Liver (tissue), 9 donors: ENCODE results near the gene MDN1. TPM values are rescaled to one million over a fixed set of nuclear protein-coding genes. Genes with fewer than 3 reads are reported as not detected.

Experiments used
- DNase-seq: peaks from one replicate; pipeline ENCODE4 v3.0.0-alpha.2; 2017; ENCODE audit warnings: low spot score
- H3K27ac ChIP-seq, 2 donors: one replicate each; pipeline ENCODE4 v1.7.0; 2013; ENCODE audit warnings: inconsistent platforms in 2 of 2, low read length in 2 of 2, control low read depth in 1 of 2, low read depth in 1 of 2, mild to moderate bottlenecking in 1 of 2
- H3K27me3 ChIP-seq, 4 donors: one replicate each; pipeline versions ENCODE4 v1.6.1 to v1.7.0; 2013; ENCODE audit warnings: low read length in 3 of 4, inconsistent platforms in 1 of 4, mild to moderate bottlenecking in 1 of 4, moderate library complexity in 1 of 4; ENCODE audit not compliant: control insufficient read depth in 4 of 4, insufficient read depth in 4 of 4
- H3K36me3 ChIP-seq, 4 donors: one replicate each; pipeline versions ENCODE4 v1.6.1 to v1.7.0; 2013; ENCODE audit warnings: low read length in 3 of 4, mild to moderate bottlenecking in 3 of 4, low read depth in 1 of 4, moderate library complexity in 1 of 4; ENCODE audit not compliant: control insufficient read depth in 4 of 4, insufficient read depth in 3 of 4
- H3K4me1 ChIP-seq, 4 donors: one replicate each; pipeline versions ENCODE4 v1.6.1 to v1.7.0; 2013; ENCODE audit warnings: low read length in 3 of 4, mild to moderate bottlenecking in 3 of 4, moderate library complexity in 1 of 4; ENCODE audit not compliant: control insufficient read depth in 4 of 4, insufficient read depth in 4 of 4
- H3K4me3 ChIP-seq, 3 donors: one replicate each; pipeline versions ENCODE4 v1.6.1 to v1.7.0; 2013; ENCODE audit warnings: low read length in 3 of 3, control low read depth in 1 of 3, low read depth in 1 of 3, mild to moderate bottlenecking in 1 of 3
- H3K9ac ChIP-seq, 2 donors: one replicate each; pipeline ENCODE4 v1.7.0; 2013; ENCODE audit warnings: low read length in 2 of 2, mild to moderate bottlenecking in 2 of 2, moderate library complexity in 2 of 2, control low read depth in 1 of 2, low read depth in 1 of 2
- H3K9me3 ChIP-seq, 4 donors: one replicate each; pipeline versions ENCODE4 v1.6.1 to v1.7.0; 2013; ENCODE audit warnings: low read length in 3 of 4; ENCODE audit not compliant: control insufficient read depth in 4 of 4
- EGR1 ChIP-seq, 2 donors: IDR thresholded peaks; 2 replicates each; pipeline ENCODE4 v1.6.1; 2016 to 2018; ENCODE audit warnings: antibody characterized with exemption in 2 of 2, low read depth in 2 of 2
- FOXA1 ChIP-seq: IDR thresholded peaks from 2 replicates; pipeline ENCODE4 v1.6.1; 2016; ENCODE audit warnings: antibody characterized with exemption
- FOXA2 ChIP-seq: IDR thresholded peaks from 2 replicates; pipeline ENCODE4 v1.6.1; 2016; ENCODE audit warnings: antibody characterized with exemption
- GABPA ChIP-seq, 2 donors: IDR thresholded peaks in 1 of 2; conservative IDR thresholded peaks in 1 of 2; 2 replicates each; pipeline ENCODE4 v1.6.1; 2016; ENCODE audit warnings: antibody characterized with exemption in 2 of 2, mild to moderate bottlenecking in 1 of 2, moderate library complexity in 1 of 2
- HNF4G ChIP-seq: IDR thresholded peaks from 2 replicates; pipeline ENCODE4 v1.6.1; 2016; ENCODE audit warnings: antibody characterized with exemption
- JUND ChIP-seq, 2 donors: IDR thresholded peaks; 2 replicates each; pipeline ENCODE4 v1.6.1; 2016; ENCODE audit warnings: antibody characterized with exemption in 2 of 2
- MAX ChIP-seq: IDR thresholded peaks from 2 replicates; pipeline ENCODE4 v1.6.1; 2016; ENCODE audit warnings: antibody characterized with exemption
- NR2F2 ChIP-seq: IDR thresholded peaks from 2 replicates; pipeline ENCODE4 v1.6.1; 2016; ENCODE audit warnings: antibody characterized with exemption
- RAD21 ChIP-seq, 2 donors: IDR thresholded peaks; 2 replicates each; pipeline ENCODE4 v1.6.1; 2016; ENCODE audit warnings: antibody characterized with exemption in 2 of 2, mild to moderate bottlenecking in 2 of 2
- RXRA ChIP-seq, 2 donors: IDR thresholded peaks; 2 replicates each; pipeline ENCODE4 v1.6.1; 2017 to 2018; ENCODE audit warnings: antibody characterized with exemption in 2 of 2, mild to moderate bottlenecking in 1 of 2
- SP1 ChIP-seq: IDR thresholded peaks from 2 replicates; pipeline ENCODE4 v1.6.1; 2018; ENCODE audit warnings: antibody characterized with exemption, mild to moderate bottlenecking
- TAF1 ChIP-seq: conservative IDR thresholded peaks from 2 replicates; pipeline ENCODE4 v1.6.1; 2016; ENCODE audit warnings: antibody characterized with exemption, mild to moderate bottlenecking
- YY1 ChIP-seq: IDR thresholded peaks from 2 replicates; pipeline ENCODE4 v1.6.1; 2016; ENCODE audit warnings: antibody characterized with exemption, mild to moderate bottlenecking
- WGBS: extraction: QIAGEN DNeasy Blood & Tissue Kit; methylation state at CpG from one replicate; pipeline ENCODE4 v1.1.7; 2013; 5-methylcytosine and 5-hydroxymethylcytosine counted together
- polyA plus RNA-seq, 2 donors: library from polyadenylated mRNA; stranded (reverse) in 1 of 2; unstranded in 1 of 2; fragments of 200-250 nt in 1 of 2; fragments of >200 nt in 1 of 2; fragmentation: Nextera tagmentation in 1 of 2; extraction: Ambion mirVana in 1 of 2; gene quantifications; one replicate each; pipeline versions ENCODE4 v1.2.1 to v1.2.3, GENCODE V29; 2013 to 2015
- total RNA-seq, 2 donors: library from RNA; depleted of rRNA; stranded (reverse); fragments of >200 nt; gene quantifications; one replicate each; pipeline ENCODE4 v1.2.3, GENCODE V29; 2014
- TF ChIP-seq, protein P1 (sequence below): IDR thresholded peaks from 2 replicates; pipeline ENCODE4 v1.6.1; 2016; ENCODE audit warnings: antibody characterized with exemption
- TF ChIP-seq, protein P2 (sequence below): IDR thresholded peaks from 2 replicates; pipeline ENCODE4 v1.6.1; 2016; ENCODE audit warnings: antibody characterized with exemption
- TF ChIP-seq, protein P3 (sequence below): fragments of 150-350 bp; IDR thresholded peaks from 2 replicates; pipeline ENCODE4 v1.5.1; 2017; ENCODE audit warnings: improper control_type of control experiment, low read depth, low read length; ENCODE audit not compliant: missing input control
- TF ChIP-seq, protein P4 (sequence below): IDR thresholded peaks from 2 replicates; pipeline ENCODE4 v1.6.1; 2016; ENCODE audit warnings: antibody characterized with exemption, mild to moderate bottlenecking
- donor health status: healthy.
- donor health status: healthy.
- donor health status: healthy.
- donor health status: healthy.
- donor health status: healthy.

The MDN1 gene
- total and polyA plus RNA-seq, 4 donors: 5.4 to 48.9 (median 22.8) TPM

DNA sequence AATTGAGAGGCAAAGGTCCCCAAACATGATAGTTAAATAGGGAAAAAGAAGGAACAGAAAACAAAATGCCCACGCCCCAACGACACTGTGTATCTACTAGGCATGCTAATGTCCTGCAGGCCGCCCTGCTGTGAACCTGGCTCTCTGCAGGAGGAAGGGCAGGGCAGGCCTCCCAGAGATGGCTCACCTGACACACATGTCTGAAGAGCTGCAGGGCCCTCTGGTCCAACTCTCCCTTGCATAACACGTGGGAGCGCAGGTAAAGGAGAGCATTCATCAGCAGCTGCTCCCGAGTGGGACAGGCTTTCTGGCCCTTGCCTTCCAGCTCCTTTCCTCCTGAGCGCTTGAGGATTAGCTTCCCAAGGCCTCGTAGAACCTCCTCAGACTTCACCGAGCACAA is 127.3 kb downstream of the MDN1 start:
- no peak overlapping the region for H3K9ac ChIP-seq
- no peaks in the 10 kb centered on the region for H3K9me3 ChIP-seq
- no peaks in the 10 kb centered on the region for H3K27me3 ChIP-seq
- no peak for TF ChIP-seq NR2F2
- TF ChIP-seq, protein P1, sequence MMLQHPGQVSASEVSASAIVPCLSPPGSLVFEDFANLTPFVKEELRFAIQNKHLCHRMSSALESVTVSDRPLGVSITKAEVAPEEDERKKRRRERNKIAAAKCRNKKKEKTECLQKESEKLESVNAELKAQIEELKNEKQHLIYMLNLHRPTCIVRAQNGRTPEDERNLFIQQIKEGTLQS: no peak
- WGBS: 92% methylated on average over 9 of the region's 9 CpGs
- peaks cover 17 to 86% (median 69%) of the 10 kb centered on the region in 4 donors for H3K36me3 ChIP-seq
- H3K4me3 ChIP-seq: no peak overlapping the region
- H3K27ac ChIP-seq: no peak overlapping the region
- DNase-seq: no peak
- H3K4me1 ChIP-seq: no peaks in the 10 kb centered on the region

GRCh38 chr6:89690944-89691324 is 128.7 kb downstream of the MDN1 start:
- H3K4me3 ChIP-seq: no peak overlapping the region
- H3K36me3 ChIP-seq: peaks cover 17 to 89% (median 72%) of the 10 kb centered on the region in 4 donors
- no peak for TF ChIP-seq EGR1 (IDR thresholded peaks at IDR 0.05; ENCODE audit: low read depth in 2 of 2)
- no peak for TF ChIP-seq TAF1
- no peak for TF ChIP-seq JUND (IDR thresholded peaks at IDR 0.05)
- TF ChIP-seq HNF4G: no peak
- no peak for TF ChIP-seq GABPA (IDR thresholded peaks at IDR 0.05 in 1 of 2, conservative IDR thresholded peaks at IDR 0.05 in 1 of 2)
- no peak for TF ChIP-seq FOXA1
- TF ChIP-seq NR2F2: no peak
- no peak for DNase-seq
- H3K27ac ChIP-seq: no peak overlapping the region
- no peaks in the 10 kb centered on the region for H3K27me3 ChIP-seq
- no peaks in the 10 kb centered on the region for H3K9me3 ChIP-seq
- no peak overlapping the region for H3K9ac ChIP-seq
- no peaks in the 10 kb centered on the region for H3K4me1 ChIP-seq

DNA sequence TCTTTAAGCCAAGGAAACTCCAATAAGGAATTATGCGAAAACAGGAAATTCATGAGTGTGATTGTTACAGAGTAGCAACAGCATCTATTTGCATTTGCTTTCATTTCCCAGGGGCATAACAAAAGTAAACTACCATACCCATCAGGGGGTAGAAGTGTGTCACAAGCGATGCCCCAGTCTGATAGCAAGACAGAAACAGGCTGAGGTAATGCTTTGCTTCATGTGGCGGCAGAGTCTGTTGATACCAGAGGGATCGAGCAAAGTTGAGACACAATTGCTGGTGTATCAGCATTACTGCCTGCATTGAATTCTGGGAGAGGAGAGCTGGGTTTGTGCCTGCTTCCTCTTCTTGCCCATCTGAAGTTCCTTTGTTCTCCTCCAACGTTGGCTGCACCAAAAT is 129.9 kb downstream of the MDN1 start:
- WGBS: 73% methylated on average over 5 of the region's 5 CpGs
- H3K4me3 ChIP-seq: no peak overlapping the region
- no peak overlapping the region for H3K27ac ChIP-seq
- DNase-seq: no peak
- H3K9ac ChIP-seq: no peak overlapping the region
- TF ChIP-seq, protein P2, sequence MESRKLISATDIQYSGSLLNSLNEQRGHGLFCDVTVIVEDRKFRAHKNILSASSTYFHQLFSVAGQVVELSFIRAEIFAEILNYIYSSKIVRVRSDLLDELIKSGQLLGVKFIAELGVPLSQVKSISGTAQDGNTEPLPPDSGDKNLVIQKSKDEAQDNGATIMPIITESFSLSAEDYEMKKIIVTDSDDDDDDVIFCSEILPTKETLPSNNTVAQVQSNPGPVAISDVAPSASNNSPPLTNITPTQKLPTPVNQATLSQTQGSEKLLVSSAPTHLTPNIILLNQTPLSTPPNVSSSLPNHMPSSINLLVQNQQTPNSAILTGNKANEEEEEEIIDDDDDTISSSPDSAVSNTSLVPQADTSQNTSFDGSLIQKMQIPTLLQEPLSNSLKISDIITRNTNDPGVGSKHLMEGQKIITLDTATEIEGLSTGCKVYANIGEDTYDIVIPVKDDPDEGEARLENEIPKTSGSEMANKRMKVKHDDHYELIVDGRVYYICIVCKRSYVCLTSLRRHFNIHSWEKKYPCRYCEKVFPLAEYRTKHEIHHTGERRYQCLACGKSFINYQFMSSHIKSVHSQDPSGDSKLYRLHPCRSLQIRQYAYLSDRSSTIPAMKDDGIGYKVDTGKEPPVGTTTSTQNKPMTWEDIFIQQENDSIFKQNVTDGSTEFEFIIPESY: no peak
- no peak for TF ChIP-seq YY1
- TF ChIP-seq HNF4G: no peak
- no peak for TF ChIP-seq JUND (IDR thresholded peaks at IDR 0.05)
- TF ChIP-seq FOXA2: no peak
- no peak for TF ChIP-seq SP1
- TF ChIP-seq, protein P3, sequence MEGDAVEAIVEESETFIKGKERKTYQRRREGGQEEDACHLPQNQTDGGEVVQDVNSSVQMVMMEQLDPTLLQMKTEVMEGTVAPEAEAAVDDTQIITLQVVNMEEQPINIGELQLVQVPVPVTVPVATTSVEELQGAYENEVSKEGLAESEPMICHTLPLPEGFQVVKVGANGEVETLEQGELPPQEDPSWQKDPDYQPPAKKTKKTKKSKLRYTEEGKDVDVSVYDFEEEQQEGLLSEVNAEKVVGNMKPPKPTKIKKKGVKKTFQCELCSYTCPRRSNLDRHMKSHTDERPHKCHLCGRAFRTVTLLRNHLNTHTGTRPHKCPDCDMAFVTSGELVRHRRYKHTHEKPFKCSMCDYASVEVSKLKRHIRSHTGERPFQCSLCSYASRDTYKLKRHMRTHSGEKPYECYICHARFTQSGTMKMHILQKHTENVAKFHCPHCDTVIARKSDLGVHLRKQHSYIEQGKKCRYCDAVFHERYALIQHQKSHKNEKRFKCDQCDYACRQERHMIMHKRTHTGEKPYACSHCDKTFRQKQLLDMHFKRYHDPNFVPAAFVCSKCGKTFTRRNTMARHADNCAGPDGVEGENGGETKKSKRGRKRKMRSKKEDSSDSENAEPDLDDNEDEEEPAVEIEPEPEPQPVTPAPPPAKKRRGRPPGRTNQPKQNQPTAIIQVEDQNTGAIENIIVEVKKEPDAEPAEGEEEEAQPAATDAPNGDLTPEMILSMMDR: no peak
- TF ChIP-seq RXRA (IDR thresholded peaks at IDR 0.05): no peak
- no peak for TF ChIP-seq NR2F2
- no peak for TF ChIP-seq EGR1 (IDR thresholded peaks at IDR 0.05; ENCODE audit: low read depth in 2 of 2)
- TF ChIP-seq RAD21 (IDR thresholded peaks at IDR 0.05): no peak
- TF ChIP-seq, protein P1: no peak
- TF ChIP-seq FOXA1: no peak
- TF ChIP-seq MAX: no peak
- TF ChIP-seq, protein P4, sequence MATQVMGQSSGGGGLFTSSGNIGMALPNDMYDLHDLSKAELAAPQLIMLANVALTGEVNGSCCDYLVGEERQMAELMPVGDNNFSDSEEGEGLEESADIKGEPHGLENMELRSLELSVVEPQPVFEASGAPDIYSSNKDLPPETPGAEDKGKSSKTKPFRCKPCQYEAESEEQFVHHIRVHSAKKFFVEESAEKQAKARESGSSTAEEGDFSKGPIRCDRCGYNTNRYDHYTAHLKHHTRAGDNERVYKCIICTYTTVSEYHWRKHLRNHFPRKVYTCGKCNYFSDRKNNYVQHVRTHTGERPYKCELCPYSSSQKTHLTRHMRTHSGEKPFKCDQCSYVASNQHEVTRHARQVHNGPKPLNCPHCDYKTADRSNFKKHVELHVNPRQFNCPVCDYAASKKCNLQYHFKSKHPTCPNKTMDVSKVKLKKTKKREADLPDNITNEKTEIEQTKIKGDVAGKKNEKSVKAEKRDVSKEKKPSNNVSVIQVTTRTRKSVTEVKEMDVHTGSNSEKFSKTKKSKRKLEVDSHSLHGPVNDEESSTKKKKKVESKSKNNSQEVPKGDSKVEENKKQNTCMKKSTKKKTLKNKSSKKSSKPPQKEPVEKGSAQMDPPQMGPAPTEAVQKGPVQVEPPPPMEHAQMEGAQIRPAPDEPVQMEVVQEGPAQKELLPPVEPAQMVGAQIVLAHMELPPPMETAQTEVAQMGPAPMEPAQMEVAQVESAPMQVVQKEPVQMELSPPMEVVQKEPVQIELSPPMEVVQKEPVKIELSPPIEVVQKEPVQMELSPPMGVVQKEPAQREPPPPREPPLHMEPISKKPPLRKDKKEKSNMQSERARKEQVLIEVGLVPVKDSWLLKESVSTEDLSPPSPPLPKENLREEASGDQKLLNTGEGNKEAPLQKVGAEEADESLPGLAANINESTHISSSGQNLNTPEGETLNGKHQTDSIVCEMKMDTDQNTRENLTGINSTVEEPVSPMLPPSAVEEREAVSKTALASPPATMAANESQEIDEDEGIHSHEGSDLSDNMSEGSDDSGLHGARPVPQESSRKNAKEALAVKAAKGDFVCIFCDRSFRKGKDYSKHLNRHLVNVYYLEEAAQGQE: no peak
- TF ChIP-seq GABPA (IDR thresholded peaks at IDR 0.05 in 1 of 2, conservative IDR thresholded peaks at IDR 0.05 in 1 of 2): no peak
- no peak for TF ChIP-seq TAF1
- no peaks in the 10 kb centered on the region for H3K4me1 ChIP-seq
- no peaks in the 10 kb centered on the region for H3K27me3 ChIP-seq
- peaks cover 16 to 91% (median 77%) of the 10 kb centered on the region in 4 donors for H3K36me3 ChIP-seq
- no peaks in the 10 kb centered on the region for H3K9me3 ChIP-seq
